NCI-H2107 treated with DMSO at 0.1 percent for 48 hours (cell line): ENCODE data around the gene NRN1.
"Not testable (repeated sequence)": the region's sequence is repeated elsewhere in the genome, so short reads cannot be mapped to it uniquely, and the experiment has no call there.

Experiments
- DNase-seq: peaks from one replicate; lab custom pipeline; 2025; ENCODE audit not compliant: unreplicated experiment; lab: John Stamatoyannopoulos, UW

Gene NRN1

GRCh38 chr6:5984150-5985089 lies 22.3 kb downstream of the NRN1 start:
- no peak for DNase-seq

- no peak for DNase-seq
These were observed 25.3 kb downstream of the NRN1 start for GRCh38 chr6:5981126-5982026.

- DNase-seq: no peak
These were observed 26.9 kb downstream of the NRN1 start for GRCh38 chr6:5979650-5980420.

GRCh38 chr6:5976811-5977210 lies 29.9 kb downstream of the NRN1 start:
- DNase-seq: no peak

GRCh38 chr6:5968817-5969734 lies 37.6 kb downstream of the NRN1 start:
- DNase-seq: no peak

GRCh38 chr6:5968036-5968435 lies 38.7 kb downstream of the NRN1 start:
- not testable (repeated sequence) for DNase-seq

GRCh38 chr6:5967594-5967993 lies 39.1 kb downstream of the NRN1 start:
- no peak for DNase-seq

- no peak for DNase-seq
These were observed 43.9 kb downstream of the NRN1 start for GRCh38 chr6:5962794-5963193.

- no peak for DNase-seq
These were observed 44.9 kb downstream of the NRN1 start for GRCh38 chr6:5961836-5962235.

- no peak for DNase-seq
These were observed 46.3 kb downstream of the NRN1 start for GRCh38 chr6:5960456-5960855.

GRCh38 chr6:5958921-5959320 lies 47.8 kb downstream of the NRN1 start:
- DNase-seq: no peak

GRCh38 chr6:5956939-5957338 lies 49.8 kb downstream of the NRN1 start:
- DNase-seq: no peak

- DNase-seq: no peak
These were observed 56.4 kb downstream of the NRN1 start for GRCh38 chr6:5950361-5950785.
